Measurements from ENCODE around the gene PRPF6. TPM values are rescaled to one million over a fixed set of nuclear protein-coding genes. Genes with fewer than 3 reads are reported as not detected.

PRPF6 gene
- total RNA-seq, 2 experiments from 2014 or later = 45.1 to 73.7 TPM

DNA sequence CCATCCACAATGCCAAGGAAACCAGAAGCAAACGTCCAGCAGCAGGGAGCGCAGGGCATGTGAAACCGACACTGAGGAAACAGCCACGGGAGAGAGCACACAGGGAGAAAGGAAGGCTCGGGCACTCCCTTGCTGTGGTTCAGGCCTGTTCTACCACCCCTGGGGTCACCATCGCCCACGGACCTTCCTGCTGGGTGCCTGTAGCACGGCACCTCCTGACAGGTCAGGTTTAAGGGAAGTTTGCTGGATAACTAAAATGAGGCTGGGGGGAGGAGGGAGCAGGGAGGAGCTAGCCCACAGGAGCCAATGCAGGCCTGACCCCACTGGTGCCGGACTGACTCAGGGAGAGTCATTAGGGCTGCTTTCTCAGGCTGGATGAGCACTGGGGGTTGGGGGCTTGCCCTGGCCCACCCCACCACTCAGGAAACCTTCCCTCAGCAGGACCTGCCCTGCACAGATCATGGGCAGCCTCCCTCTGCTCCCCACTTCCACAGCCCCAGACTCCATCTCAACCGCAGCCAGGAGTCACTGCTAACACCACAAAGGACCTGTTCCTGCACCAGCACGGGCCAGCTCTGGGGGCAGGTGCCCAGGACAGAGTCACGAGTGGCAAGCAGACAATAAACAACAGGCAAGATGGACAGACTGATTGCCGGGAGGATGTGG is 27.0 kb upstream of the PRPF6 start:
- no TSS peak for BruUV-seq (replicated peaks)
- intact Hi-C loops (cut with micrococcal nuclease; ENCODE audit: unreplicated experiment) = no loop called here
- H3K9me2 ChIP-seq (ENCODE audit: insufficient read depth, low read length) = no peaks in the 10 kb centered on the region
- H3K4me1 ChIP-seq (ENCODE audit: insufficient read depth, low read length, poor library complexity, severe bottlenecking) = peaks cover 41% of the 10 kb centered on the region
- peak overlapping the region; percentile 83; the same call in 1 of the 2 replicates for H3K4me2 ChIP-seq (ENCODE audit: low read length)
- H2AFZ ChIP-seq (ENCODE audit: low read length) = no peak overlapping the region
- ChIA-PET POLR2A (no interaction called here), CTCF (ENCODE audit: unreplicated experiment) (no interaction called here)
- peaks cover 31% of the 10 kb centered on the region; the same call in 1 of the 2 replicates for H3K79me2 ChIP-seq (ENCODE audit: insufficient read depth, low read depth, low read length)
- H3K9me3 ChIP-seq (ENCODE audit: low read length) = no peaks in the 10 kb centered on the region
- H3K4me3 ChIP-seq (ENCODE audit: low read depth, low read length, poor library complexity, severe bottlenecking) = no peak overlapping the region
- no peaks in the 10 kb centered on the region for H4K20me1 ChIP-seq (ENCODE audit: insufficient read depth, low read length)
- H3K36me3 ChIP-seq (ENCODE audit: insufficient read depth, low read length) = no peaks in the 10 kb centered on the region; the same call in 1 of the 2 replicates
- TF ChIP-seq, protein P1, sequence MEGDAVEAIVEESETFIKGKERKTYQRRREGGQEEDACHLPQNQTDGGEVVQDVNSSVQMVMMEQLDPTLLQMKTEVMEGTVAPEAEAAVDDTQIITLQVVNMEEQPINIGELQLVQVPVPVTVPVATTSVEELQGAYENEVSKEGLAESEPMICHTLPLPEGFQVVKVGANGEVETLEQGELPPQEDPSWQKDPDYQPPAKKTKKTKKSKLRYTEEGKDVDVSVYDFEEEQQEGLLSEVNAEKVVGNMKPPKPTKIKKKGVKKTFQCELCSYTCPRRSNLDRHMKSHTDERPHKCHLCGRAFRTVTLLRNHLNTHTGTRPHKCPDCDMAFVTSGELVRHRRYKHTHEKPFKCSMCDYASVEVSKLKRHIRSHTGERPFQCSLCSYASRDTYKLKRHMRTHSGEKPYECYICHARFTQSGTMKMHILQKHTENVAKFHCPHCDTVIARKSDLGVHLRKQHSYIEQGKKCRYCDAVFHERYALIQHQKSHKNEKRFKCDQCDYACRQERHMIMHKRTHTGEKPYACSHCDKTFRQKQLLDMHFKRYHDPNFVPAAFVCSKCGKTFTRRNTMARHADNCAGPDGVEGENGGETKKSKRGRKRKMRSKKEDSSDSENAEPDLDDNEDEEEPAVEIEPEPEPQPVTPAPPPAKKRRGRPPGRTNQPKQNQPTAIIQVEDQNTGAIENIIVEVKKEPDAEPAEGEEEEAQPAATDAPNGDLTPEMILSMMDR (conservative IDR thresholded peaks at IDR 0.05; ENCODE audit: low read length) = no peak
- no peak for TF ChIP-seq EZH2phosphoT487 (IDR thresholded peaks at IDR 0.05; ENCODE audit: borderline replicate concordance, low read depth, low read length)
- H3K27ac ChIP-seq (ENCODE audit: low read depth, low read length, poor library complexity, severe bottlenecking) = no peak overlapping the region
- no peak for DNase-seq (ENCODE audit: low spot score)

DNA sequence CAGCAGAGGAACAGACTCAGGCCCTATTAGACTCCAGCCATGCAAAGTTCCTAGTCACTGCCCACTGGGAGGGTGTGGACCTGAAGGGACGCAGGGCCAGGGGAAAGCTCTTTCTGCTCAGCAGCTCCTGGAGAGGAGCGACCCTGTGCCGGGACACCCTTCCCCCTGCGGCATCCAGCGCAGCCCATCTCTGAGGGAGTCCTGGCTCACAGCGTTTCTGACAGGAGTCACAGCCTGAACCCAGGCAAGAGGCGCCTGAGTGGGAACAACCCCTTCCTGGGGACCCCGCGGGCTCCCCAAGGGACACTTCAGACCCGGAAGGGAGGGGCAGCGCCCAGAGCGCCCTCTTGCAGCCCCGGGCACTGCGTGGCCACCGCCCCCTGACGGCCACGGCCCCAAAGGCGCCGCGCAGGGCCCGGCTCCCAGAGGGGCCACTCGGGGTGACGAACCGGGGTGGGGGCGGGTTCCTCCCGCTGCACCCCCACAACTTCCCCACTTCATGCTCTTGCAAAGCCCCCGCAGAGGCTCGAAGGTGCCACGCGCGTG is 25.6 kb upstream of the PRPF6 start:
- ChIA-PET POLR2A (no interaction called here), CTCF (ENCODE audit: unreplicated experiment) (no interaction called here)
- Histone ChIP-seq H3K4me1 (ENCODE audit: insufficient read depth, low read length, poor library complexity, severe bottlenecking) (peaks cover 28% of the 10 kb centered on the region), H3K79me2 (ENCODE audit: insufficient read depth, low read depth, low read length) (peaks cover 27% of the 10 kb centered on the region; the same call in 1 of the 2 replicates), H3K36me3 (ENCODE audit: insufficient read depth, low read length) (no peaks in the 10 kb centered on the region; the same call in 1 of the 2 replicates), H3K9me3 (ENCODE audit: low read length) (no peaks in the 10 kb centered on the region), H3K27ac (ENCODE audit: low read depth, low read length, poor library complexity, severe bottlenecking) (peak overlapping the region; percentile 48), H3K4me2 (ENCODE audit: low read length) (peak overlapping the region; percentile 83), H3K4me3 (ENCODE audit: low read depth, low read length, poor library complexity, severe bottlenecking) (peak overlapping the region; percentile 86), H2AFZ (ENCODE audit: low read length) (peak overlapping the region; percentile 56; the same call in 1 of the 2 replicates), H3K9me2 (ENCODE audit: insufficient read depth, low read length) (no peaks in the 10 kb centered on the region), H4K20me1 (ENCODE audit: insufficient read depth, low read length) (no peaks in the 10 kb centered on the region)
- TF ChIP-seq, protein P1 (conservative IDR thresholded peaks at IDR 0.05; ENCODE audit: low read length) = peak; percentile 52
- TF ChIP-seq EZH2phosphoT487 (IDR thresholded peaks at IDR 0.05; ENCODE audit: borderline replicate concordance, low read depth, low read length) = no peak
- peak; percentile 34 for DNase-seq (ENCODE audit: low spot score)
- BruUV-seq (replicated peaks) = no TSS peak
- intact Hi-C loops (cut with micrococcal nuclease; ENCODE audit: unreplicated experiment) = no loop called here
